HEK293T (cell line): ENCODE results near the gene TRMU.

Experiments
- ARNT ChIP-seq: fragments of 450-650 bp; IDR thresholded peaks from 2 replicates; pipeline ENCODE4 v1.6.1; 2017; ENCODE audit warnings: mild to moderate bottlenecking
- BHLHE40 ChIP-seq: fragments of 450-650 bp; IDR thresholded peaks from 2 replicates; pipeline ENCODE4 v1.6.1; 2016; ENCODE audit warnings: mild to moderate bottlenecking, moderate library complexity, borderline replicate concordance
- ELF4 ChIP-seq: fragments of 450-650 bp; IDR thresholded peaks from 2 replicates; pipeline ENCODE4 v1.6.1; 2017; ENCODE audit warnings: antibody characterized with exemption
- FOXK2 ChIP-seq: fragments of 450-650 bp; IDR thresholded peaks from 2 replicates; pipeline ENCODE4 v1.6.1; 2016; ENCODE audit warnings: mild to moderate bottlenecking
- FOXM1 ChIP-seq: fragments of 450-650 bp; IDR thresholded peaks from 2 replicates; pipeline ENCODE4 v1.6.1; 2017; ENCODE audit warnings: mild to moderate bottlenecking, borderline replicate concordance
- HDGF ChIP-seq: fragments of 450-650 bp; IDR thresholded peaks from 2 replicates; pipeline ENCODE4 v1.6.1; 2017; ENCODE audit warnings: antibody characterized with exemption, borderline replicate concordance
- L3MBTL2 ChIP-seq: fragments of 450-650 bp; conservative IDR thresholded peaks from 2 replicates; pipeline ENCODE4 v1.6.1; 2016; ENCODE audit warnings: mild to moderate bottlenecking
- LEF1 ChIP-seq: fragments of 450-650 bp; IDR thresholded peaks from 2 replicates; pipeline ENCODE4 v1.6.1; 2017; ENCODE audit warnings: mild to moderate bottlenecking, borderline replicate concordance
- NFRKB ChIP-seq: fragments of 450-650 bp; IDR thresholded peaks from 2 replicates; pipeline ENCODE4 v1.6.1; 2016; ENCODE audit warnings: mild to moderate bottlenecking, moderate library complexity
- SP1 ChIP-seq: fragments of 450-650 bp; IDR thresholded peaks from 2 replicates; pipeline ENCODE4 v1.6.1; 2017
- SUZ12 ChIP-seq: fragments of 450-650 bp; IDR thresholded peaks from 2 replicates; pipeline ENCODE4 v1.6.1; 2016; ENCODE audit warnings: mild to moderate bottlenecking
- TARDBP ChIP-seq: fragments of 450-650 bp; IDR thresholded peaks from 2 replicates; pipeline ENCODE4 v1.6.1; 2016
- ZNF384 ChIP-seq: fragments of 450-650 bp; IDR thresholded peaks from 2 replicates; pipeline ENCODE4 v1.6.1; 2016
- TF ChIP-seq, protein P1 (sequence below): fragments of 450-650 bp; IDR thresholded peaks from 2 replicates; pipeline ENCODE4 v1.6.1; 2016

DNA sequence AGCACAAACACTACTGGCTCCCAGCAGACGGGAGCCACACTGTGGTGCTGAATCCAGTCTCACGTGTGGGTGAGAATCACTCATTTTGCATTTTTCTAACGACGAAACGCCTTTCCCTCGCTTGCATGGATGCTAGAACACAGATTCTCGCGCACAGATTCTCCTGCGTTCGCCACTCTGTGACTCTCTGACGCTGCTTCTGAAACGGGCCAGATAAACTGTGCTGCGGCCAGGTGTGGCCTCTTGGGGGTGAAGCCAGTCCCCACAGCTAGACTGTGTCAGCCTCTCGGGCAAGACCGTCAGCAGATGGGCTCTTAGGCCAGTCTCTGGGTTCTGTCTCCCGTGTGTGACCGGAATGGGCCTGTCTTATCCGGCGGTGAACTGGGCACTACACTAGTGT, 44.6 kb downstream of the TRMU start:
- TF ChIP-seq FOXM1, result no peak
- no peak for TF ChIP-seq SP1
- no peak for TF ChIP-seq HDGF
- TF ChIP-seq ZNF384, result no peak
- no peak for TF ChIP-seq L3MBTL2
- no peak for TF ChIP-seq ARNT
- TF ChIP-seq LEF1, result no peak
- no peak for TF ChIP-seq SUZ12
- TF ChIP-seq BHLHE40, result no peak
- TF ChIP-seq, protein P1, sequence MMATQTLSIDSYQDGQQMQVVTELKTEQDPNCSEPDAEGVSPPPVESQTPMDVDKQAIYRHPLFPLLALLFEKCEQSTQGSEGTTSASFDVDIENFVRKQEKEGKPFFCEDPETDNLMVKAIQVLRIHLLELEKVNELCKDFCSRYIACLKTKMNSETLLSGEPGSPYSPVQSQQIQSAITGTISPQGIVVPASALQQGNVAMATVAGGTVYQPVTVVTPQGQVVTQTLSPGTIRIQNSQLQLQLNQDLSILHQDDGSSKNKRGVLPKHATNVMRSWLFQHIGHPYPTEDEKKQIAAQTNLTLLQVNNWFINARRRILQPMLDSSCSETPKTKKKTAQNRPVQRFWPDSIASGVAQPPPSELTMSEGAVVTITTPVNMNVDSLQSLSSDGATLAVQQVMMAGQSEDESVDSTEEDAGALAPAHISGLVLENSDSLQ, result no peak
- no peak for TF ChIP-seq NFRKB
- no peak for TF ChIP-seq TARDBP
- TF ChIP-seq ELF4, result no peak
- no peak for TF ChIP-seq FOXK2
